ENCODE results near the gene TMEM255B.

Gene TMEM255B

DNA sequence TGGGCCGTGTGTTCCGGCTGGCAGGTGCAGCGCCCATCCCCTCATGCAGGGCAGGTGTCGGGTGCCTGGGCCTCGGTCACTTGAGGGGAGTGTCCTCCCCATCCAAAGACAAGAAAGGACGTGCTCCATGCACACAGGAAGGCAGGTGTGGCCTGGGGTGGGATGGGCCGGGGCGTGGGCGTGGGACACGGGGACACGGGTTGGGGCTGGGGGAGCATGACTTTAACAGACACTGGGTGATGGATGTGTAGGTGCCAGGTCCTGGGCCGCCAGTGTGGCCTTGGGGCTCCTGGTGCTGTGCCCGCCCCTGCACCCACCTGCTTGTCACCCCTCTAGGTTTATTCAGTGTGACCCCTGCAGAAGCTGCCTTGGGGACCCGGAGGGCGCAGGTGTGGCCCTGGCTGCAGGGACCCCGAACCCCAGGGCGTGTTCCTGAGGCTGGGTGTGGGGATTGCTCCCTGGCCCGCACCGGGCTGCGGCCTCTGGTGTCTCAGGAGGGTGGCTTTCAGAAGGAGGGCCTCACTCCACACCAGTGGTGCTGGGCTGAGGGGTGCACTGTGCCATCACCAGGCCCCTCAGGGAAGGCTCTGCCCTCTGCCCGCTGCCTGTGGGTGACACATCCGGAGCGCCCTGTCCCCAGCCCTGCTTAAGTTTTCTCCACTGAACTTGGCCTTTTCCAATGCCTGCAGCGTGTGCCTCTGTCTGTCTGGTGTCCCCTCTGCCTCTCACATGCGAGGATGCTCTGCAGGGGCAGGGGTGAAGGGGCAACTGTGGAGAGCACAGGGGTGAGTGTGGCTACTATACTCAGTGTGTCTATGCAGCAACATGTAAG is 5.2 kb downstream of the TMEM255B start:
- TF ChIP-seq, protein P1, sequence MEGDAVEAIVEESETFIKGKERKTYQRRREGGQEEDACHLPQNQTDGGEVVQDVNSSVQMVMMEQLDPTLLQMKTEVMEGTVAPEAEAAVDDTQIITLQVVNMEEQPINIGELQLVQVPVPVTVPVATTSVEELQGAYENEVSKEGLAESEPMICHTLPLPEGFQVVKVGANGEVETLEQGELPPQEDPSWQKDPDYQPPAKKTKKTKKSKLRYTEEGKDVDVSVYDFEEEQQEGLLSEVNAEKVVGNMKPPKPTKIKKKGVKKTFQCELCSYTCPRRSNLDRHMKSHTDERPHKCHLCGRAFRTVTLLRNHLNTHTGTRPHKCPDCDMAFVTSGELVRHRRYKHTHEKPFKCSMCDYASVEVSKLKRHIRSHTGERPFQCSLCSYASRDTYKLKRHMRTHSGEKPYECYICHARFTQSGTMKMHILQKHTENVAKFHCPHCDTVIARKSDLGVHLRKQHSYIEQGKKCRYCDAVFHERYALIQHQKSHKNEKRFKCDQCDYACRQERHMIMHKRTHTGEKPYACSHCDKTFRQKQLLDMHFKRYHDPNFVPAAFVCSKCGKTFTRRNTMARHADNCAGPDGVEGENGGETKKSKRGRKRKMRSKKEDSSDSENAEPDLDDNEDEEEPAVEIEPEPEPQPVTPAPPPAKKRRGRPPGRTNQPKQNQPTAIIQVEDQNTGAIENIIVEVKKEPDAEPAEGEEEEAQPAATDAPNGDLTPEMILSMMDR (IDR thresholded peaks at IDR 0.05; ENCODE audit: extremely low read depth, insufficient read depth, missing control alignments): no peak
- no peak for DNase-seq (ENCODE audit: low spot score)
- in situ Hi-C loops (cut with MboI; ENCODE audit: low pct_unique_long_range_greater_than_20kb, low sequenced_read_pairs, unreplicated experiment): no loop called here

DNA sequence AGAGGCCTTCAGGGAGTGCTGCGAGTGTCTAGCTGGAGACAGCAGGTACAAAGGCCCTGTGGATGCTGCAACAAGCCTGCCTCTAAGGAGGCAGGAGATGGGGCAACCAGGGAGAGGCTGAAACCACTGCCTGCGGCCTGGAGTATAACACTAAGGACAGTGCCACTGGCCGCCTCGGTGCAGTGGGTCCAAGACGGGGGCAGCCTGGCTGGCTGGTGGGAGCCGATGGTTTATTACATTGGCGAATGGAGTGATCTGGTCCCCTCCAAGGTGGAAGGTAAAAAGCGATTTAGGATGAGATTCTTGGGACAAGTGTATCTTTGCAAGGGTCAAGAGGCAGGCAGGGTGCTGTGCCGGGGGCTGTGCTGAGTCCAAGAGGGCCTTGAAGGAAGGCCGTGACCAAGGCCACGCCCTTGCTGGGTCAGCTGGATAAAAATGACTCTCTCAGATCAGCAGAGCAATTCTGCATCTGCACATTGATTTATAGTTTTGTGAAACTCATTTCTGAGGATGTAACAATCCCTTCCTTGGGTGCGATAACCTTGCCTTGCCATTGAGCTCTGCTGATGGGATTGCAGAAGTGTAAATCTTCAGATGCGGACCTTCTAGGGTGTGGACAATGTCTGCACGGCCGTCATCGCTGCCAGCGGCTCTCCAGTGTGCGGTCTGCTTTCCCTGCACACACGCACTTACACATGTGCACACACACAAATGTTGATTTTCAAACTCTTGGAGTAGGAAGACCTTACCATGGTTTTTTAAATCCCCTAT is 6.0 kb downstream of the TMEM255B start:
- TF ChIP-seq, protein P1 (IDR thresholded peaks at IDR 0.05; ENCODE audit: extremely low read depth, insufficient read depth, missing control alignments): no peak
- no peak for DNase-seq (ENCODE audit: low spot score)
- in situ Hi-C loops (cut with MboI; ENCODE audit: low pct_unique_long_range_greater_than_20kb, low sequenced_read_pairs, unreplicated experiment): no loop called here

DNA sequence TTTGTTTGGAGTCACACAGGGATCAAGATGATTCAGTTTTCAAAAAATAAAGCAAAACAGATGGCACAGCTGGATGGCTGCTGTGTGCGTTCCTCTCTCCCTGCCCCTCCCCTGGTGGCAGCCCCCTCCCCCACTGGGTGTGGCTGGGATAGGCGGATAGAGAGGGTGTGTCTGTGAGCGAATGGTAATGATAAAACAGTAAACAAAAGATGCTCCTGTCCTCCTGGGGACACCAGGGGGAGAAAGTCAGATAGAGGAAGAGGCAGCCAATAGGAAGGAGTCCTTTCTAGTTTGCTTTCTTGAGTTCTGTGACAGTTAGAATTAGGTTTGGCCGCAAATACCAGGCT is 6.5 kb downstream of the TMEM255B start:
- DNase-seq (ENCODE audit: low spot score): no peak
- in situ Hi-C loops (cut with MboI; ENCODE audit: low pct_unique_long_range_greater_than_20kb, low sequenced_read_pairs, unreplicated experiment): no loop called here
- TF ChIP-seq, protein P1 (IDR thresholded peaks at IDR 0.05; ENCODE audit: extremely low read depth, insufficient read depth, missing control alignments): no peak

- DNase-seq (ENCODE audit: low spot score): no peak
Measured at GRCh38 chr13:113766035-113766800, 7.2 kb downstream of the TMEM255B start.

DNA sequence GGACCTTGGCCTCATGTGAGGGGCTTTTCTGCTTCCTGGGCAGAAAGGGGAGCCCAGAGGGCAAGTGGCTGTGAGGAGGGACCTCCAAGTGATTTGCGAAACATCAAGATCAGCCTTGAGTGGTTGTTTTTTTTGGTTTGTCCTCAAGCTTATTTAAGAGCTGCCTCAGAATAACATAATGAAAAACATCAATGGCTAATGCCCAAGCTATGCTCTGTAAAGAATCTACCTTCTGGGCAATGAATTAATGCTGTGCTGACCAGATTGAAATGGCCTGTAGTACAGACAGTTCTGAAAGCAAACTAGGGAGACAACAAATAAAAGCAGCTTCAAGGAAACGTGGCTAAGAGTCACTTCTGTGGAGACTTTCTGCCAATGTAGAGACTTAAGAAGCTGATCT is 8.3 kb downstream of the TMEM255B start:
- TF ChIP-seq, protein P1 (IDR thresholded peaks at IDR 0.05; ENCODE audit: extremely low read depth, insufficient read depth, missing control alignments): no peak
- no peak for DNase-seq (ENCODE audit: low spot score)
- in situ Hi-C loops (cut with MboI; ENCODE audit: low pct_unique_long_range_greater_than_20kb, low sequenced_read_pairs, unreplicated experiment): no loop called here

More at GRCh38 chr13:113766035-113766800, 7.2 kb downstream of the TMEM255B start:
- in situ Hi-C loops (cut with MboI; ENCODE audit: low pct_unique_long_range_greater_than_20kb, low sequenced_read_pairs, unreplicated experiment): no loop called here
- TF ChIP-seq, protein P1 (IDR thresholded peaks at IDR 0.05; ENCODE audit: extremely low read depth, insufficient read depth, missing control alignments): no peak

Data from GM13977 (cell line).